ENCODE data around the gene HMOX1.
"Not testable (repeated sequence)": the region's sequence is repeated elsewhere in the genome, so short reads cannot be mapped to it uniquely, and the experiment has no call there.

Gene HMOX1

GRCh38 chr22:35381424-35382009, 621 bp downstream of the HMOX1 start:
- DNase-seq = no peak

DNA sequence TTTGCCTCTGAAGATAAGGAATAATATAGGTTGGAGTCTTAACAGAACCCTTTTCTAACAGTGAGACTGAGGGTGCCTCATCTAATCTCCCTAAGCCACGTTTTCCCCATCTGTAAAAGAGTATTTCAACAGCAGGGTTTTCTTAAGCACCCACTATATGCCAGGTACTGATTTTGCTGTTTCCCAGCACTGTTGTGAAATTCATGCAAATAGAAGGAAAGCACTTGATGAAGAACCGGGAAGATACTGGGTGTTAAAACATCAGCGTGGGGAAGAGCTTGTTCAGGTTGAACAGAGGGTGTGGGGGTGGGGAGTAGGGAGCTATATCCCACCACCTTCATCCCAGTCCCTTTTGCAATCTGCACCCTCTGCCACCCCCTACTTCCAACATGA, 2.8 kb downstream of the HMOX1 start:
- DNase-seq = no peak

DNA sequence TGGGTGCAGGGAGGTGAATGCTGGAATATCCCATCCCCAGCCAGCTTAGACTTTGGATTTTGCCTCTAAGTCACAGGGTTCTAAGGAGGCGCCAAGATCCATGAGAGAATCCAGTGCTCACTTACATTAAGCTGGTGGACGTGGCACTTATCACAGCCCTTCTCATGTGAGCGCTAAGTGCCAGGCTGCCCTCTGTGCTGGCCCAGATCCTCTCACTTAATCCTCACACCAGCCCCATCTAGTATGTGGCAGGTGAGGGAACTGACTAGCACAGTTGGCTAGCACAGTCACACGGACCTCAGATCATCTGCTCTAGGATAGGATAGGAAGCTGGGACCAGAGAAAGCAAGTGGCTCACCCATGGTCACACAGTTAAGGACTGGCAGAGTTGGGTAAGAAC, 3.6 kb downstream of the HMOX1 start:
- DNase-seq = no peak

DNA sequence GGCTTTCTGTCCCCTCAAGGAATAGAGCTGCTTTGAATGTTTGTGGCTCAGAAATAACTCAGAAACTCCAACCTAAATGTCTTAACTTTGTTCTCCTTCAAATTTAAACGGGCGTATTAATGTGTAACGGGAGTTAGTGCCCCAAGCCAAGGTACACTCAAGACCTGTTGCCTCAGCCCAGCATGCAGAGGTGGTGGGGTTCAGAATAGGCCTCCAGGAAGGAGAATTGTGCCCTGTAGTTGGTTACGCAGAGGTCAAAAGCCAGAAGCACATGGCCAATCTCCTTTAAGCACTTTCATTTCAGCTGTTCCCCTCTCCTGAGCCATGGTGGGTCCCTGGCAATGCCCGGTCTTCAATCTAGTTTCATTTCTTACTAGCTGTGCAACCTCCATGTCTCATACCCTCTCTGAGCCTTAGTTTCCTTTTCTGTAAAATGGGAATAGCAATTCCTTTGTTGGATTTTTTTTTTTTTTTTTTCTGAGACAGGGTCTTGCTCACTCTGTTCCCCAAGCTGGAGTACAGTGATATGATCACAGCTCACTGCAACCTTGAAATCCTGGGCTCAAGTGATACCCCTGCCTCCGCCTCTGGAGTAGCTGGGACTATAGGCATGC, 4.2 kb downstream of the HMOX1 start:
- DNase-seq = no peak

- no peak for DNase-seq
These were observed 5.9 kb downstream of the HMOX1 start for GRCh38 chr22:35386670-35387288.

DNA sequence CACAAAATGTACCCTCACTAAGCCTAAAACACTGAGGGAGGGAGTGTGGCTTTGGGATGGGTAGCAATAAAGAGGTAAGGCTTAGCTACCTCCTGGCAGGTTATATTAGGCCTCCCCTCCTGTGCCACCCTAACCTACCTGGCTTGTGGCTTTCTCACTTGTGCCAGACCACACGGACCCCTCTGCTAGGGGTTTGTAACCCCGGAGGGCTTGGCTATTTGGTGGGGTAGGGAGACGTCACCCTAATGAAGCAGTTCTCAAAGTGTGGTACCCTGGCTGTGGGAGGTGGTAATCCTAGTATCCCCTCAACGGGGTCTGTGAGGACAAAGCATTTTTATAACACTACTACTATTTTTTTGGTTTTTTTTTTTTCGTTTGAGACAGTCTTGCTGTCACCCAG, 10.0 kb downstream of the HMOX1 start:
- no peak for DNase-seq

DNA sequence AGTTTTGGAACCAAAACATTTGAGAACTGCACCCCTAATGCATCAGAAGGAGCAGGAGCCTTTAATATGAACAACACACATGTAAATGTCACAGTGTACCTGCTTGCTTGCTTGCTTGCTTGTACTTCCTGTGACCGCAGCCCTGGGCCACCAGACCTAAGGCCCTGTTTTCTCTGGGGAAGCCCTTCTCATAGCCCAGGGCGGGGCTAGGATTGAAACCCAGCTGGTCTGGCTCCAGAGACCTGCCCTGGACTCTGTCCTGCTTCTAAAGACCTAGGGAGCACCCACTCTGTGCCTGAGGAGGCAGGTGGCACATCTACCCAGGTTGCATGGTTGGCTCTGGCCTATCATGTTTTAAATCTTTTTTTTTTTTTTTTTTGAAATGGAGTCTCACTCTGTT, 11.5 kb downstream of the HMOX1 start:
- DNase-seq = no peak

GRCh38 chr22:35393116-35394010, 12.5 kb downstream of the HMOX1 start:
- no peak for DNase-seq

- DNase-seq = no peak
These were observed 13.1 kb downstream of the HMOX1 start for GRCh38 chr22:35394011-35394312.

GRCh38 chr22:35394810-35395563, 14.1 kb downstream of the HMOX1 start:
- DNase-seq = no peak

- not testable (repeated sequence) for DNase-seq
These were observed 15.7 kb downstream of the HMOX1 start for GRCh38 chr22:35396622-35397021.

DNA sequence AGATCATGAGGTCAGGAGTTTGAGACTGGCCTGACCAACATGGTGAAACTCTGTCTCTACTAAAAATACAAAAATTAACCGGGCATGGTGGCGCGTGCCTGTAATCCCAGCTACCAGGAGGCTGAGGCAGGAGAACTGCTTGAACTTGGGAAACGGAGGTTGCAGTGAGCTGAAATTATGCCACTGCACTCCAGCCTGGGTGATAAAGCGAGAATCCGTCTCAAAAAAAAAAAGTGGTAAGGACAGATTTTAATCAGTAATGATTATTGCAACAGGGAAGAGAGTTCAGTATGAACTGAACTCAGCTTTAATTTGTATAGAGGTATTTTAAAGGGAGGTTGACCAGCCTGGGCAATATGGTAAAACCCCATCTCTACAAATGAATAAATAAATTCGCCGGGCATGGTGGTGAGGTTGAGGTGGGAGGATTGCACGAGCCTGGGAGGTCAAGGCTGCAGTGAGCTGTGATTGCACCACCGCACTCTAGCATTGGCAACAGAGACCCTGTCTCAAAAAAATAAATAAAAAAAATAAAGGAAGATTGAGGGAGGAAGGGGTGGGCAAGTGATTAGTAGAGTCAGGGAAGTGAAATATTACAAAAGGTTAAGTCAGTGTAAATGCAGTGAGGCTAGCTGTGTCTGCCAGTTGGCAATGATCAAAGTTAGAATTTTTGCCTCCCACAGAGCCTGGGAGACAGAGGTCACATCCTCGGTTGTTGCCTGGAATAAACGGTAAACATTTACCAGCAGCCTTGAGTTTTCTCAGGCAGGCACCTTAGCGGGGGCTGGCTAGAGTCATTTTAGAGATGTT, 16.4 kb downstream of the HMOX1 start:
- DNase-seq = no peak

GRCh38 chr22:35398591-35398973, 17.7 kb downstream of the HMOX1 start:
- no peak for DNase-seq

DNA sequence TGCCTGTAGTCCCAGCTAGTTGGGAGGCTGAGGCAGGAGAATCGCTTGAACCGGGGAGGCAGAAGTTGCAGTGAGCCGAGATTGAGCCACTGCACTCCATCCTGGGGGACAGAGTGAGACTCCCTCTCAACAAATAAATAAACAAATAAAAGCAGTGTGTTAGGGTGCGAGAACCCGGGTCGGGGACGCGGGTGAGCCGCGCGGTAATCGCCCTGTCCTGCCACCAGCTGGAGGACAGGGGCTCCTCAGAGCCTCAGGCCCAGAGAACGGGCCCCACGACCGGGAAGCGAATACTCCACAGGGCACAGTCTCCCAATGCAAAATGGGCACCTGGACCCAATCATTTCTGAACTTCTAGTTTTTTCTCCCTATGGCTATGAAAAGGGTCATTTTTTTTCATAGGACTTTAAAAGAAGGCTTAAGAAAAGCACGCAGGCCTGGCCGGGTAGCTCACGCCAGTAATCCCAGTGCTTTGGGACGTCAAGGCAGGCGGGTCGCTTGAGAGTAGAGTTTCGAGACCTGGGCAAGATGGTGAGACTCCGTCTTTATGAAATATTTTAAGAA, 18.3 kb downstream of the HMOX1 start:
- no peak for DNase-seq

DNA sequence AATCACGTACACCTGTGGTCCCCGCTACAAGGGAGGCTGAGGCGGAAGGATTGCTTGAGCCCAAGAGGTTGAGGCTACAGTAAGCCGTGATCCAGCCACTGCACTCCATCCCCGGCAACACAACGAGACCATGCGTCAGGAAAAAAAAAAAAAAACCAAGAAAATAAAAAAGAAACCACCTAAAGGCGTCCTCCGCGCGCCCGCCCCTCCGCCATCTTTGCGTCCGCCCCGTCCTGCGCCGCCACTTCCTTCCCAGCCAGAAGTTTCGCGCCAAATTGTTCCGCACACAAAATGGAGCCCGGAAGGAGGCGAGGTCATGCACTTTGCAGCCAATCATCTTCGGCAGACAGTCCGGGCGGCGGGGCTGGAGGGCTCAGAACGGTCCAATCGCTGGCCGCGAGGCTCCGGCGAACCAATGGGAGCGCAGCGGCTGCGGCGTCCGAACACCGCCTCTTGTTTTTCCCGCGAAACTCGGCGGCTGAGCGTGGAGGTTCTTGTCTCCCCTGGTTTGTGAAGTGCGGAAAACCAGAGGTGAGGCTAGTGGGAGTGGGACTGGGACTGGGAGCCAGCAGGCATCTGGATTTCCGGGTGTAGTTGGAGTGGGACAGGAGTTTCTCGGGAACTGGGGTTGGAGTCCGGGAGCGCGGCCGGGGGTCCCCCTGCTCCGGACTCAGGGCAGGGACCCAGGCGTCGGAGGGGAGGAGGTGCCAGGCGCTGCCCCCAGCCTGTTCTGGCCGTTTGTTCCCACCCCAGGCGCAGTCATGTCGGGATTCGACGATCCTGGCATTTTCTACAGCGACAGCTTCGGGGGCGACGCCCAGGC, 19.0 kb downstream of the HMOX1 start, which contains the start of gene MCM5:
MCM5 (plus strand) TSS at position 463 of the 823 bp plus-strand sequence; CDS start at position 762, 299 bp downstream.
- DNase-seq = peak; percentile 98

- peak; percentile 35 for DNase-seq
These were observed 19.6 kb downstream of the HMOX1 start for GRCh38 chr22:35400501-35400790.

- DNase-seq = no peak
These were observed 21.0 kb downstream of the HMOX1 start for GRCh38 chr22:35401863-35402262.

DNA sequence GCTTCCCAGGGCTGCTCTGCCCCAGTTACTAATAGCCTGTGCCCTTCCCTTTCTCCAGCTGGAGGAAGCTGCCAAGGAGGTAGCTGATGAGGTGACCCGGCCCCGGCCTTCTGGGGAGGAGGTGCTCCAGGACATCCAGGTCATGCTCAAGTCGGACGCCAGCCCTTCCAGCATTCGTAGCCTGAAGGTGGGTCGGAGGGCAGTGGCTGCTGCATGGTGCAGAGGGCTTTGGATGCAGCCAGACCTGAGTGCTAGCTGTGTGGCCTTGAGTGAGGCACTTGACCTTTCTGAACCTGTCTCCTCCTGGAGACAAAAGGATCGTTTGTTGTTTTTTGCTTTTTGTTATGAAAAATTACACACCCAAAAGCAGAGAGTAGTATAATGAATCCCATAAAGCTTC, 22.5 kb downstream of the HMOX1 start:
- DNase-seq = no peak

DNA sequence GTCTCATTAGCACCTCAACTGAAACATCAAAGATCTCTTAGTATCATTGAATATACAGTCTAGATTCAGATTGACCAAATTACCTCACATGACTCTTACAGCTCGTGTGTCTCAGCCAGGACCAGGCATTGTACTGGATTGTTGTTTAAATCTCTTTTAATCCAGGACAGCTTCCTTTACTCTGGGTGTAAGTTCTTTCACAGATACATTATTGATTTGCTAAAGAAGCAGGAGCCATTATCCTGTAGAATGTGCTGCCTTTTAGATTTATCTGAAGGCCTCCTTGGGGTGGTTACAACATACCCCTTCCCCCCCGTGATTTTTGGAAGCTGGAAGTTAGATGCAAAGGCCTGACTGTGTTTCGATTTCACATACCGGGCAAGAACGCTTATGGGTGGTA, 23.3 kb downstream of the HMOX1 start:
- DNase-seq = no peak

DNA sequence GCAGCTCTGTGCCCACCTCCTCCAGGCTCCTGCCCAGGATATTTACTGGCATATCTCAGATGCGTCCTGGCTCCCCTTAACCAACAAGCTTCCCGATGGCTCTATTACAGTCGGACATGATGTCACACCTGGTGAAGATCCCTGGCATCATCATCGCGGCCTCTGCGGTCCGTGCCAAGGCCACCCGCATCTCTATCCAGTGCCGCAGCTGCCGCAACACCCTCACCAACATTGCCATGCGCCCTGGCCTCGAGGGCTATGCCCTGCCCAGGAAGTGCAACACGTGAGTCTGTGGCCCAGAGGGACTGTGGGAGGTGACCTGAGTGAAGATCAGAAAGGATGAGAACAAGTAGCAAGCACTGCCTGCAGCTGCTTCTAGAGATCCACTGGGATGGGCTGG, 25.5 kb downstream of the HMOX1 start:
- no peak for DNase-seq

DNA sequence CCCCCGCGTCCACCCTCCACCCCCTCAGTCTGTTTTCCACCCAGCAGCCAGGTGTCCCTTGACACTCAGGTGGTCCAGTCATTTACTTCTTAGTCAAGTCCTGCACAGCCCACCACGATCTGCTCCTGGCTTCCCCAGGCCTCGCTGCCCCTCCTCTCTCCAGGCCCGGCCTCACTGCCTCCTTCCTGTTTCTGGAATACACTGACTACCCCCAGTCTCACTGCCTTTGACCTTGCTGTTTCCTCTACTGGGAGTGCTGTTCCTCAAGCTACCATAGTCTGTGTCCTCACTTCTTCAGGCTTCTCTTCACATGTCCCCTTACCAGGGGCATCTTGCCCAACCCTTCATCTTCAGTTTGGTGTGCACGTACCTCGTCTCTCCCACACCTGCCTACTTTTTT, 26.5 kb downstream of the HMOX1 start:
- DNase-seq = no peak
